GM23338 (cell line): Measurements from ENCODE around the gene NFATC1. TPM values are rescaled to one million over a fixed set of nuclear protein-coding genes. Genes with fewer than 3 reads are reported as not detected.

Experiments
- ATAC-seq: fragments of 200-7000 bp; cut with Tn5 transposase; 3 replicates; pipeline ENCODE4 v1.9.1; 2020
- DNase-seq: peaks from one replicate; pipeline ENCODE4 v3.0.0-alpha.2; 2015; ENCODE audit warnings: low spot score
- H2AFZ ChIP-seq: fragments of 200-600 bp; sonication (generic); 2 replicates; pipeline ENCODE4 v1.8.0; 2016; ENCODE audit warnings: antibody characterized with exemption, mild to moderate bottlenecking, moderate library complexity
- H3F3A ChIP-seq: fragments of 200-600 bp; sonication (generic); replicated peaks from 2 replicates; pipeline ENCODE4 v1.8.0; 2017; ENCODE audit warnings: antibody characterized with exemption, mixed run types, low read depth
- H3K27ac ChIP-seq: fragments of 200-600 bp; sonication (generic); 2 replicates; pipeline ENCODE4 v1.6.1; 2016; ENCODE audit warnings: low read depth
- H3K27me3 ChIP-seq: fragments of 200-600 bp; sonication (generic); 2 replicates; pipeline ENCODE4 v1.8.0; 2016; ENCODE audit warnings: mild to moderate bottlenecking, mixed run types, moderate library complexity; ENCODE audit not compliant: insufficient read depth
- H3K36me3 ChIP-seq: fragments of 200-600 bp; sonication (generic); 2 replicates; pipeline ENCODE4 v1.8.0; 2016; ENCODE audit warnings: mild to moderate bottlenecking; ENCODE audit not compliant: insufficient read depth
- H3K4me1 ChIP-seq: fragments of 200-600 bp; sonication (generic); 2 replicates; pipeline ENCODE4 v1.8.0; 2016; ENCODE audit warnings: mild to moderate bottlenecking, moderate library complexity; ENCODE audit not compliant: insufficient read depth
- H3K4me2 ChIP-seq: fragments of 200-600 bp; sonication (generic); 2 replicates; pipeline ENCODE4 v1.7.1; 2017; ENCODE audit warnings: mixed run types
- H3K4me3 ChIP-seq: fragments of 200-600 bp; sonication (generic); 2 replicates; pipeline ENCODE4 v1.6.1; 2016; ENCODE audit warnings: mixed run types
- H3K79me2 ChIP-seq: fragments of 200-600 bp; sonication (generic); replicated peaks from 2 replicates; pipeline ENCODE4 v1.8.0; 2017; ENCODE audit warnings: mild to moderate bottlenecking; ENCODE audit not compliant: insufficient read depth
- H3K9me2 ChIP-seq: fragments of 200-600 bp; sonication (generic); 2 replicates; pipeline ENCODE4 v1.8.0; 2017; ENCODE audit not compliant: insufficient read depth
- H4K20me1 ChIP-seq: fragments of 200-600 bp; sonication (generic); replicated peaks from 2 replicates; pipeline ENCODE4 v1.8.0; 2017; ENCODE audit warnings: mild to moderate bottlenecking; ENCODE audit not compliant: insufficient read depth
- H3K27ac Mint-ChIP-seq: 2 replicates; pipeline ENCODE4 v1.8.0; 2020; ENCODE audit warnings: inconsistent platforms, mild to moderate bottlenecking, moderate library complexity, mixed read lengths
- H3K27me3 Mint-ChIP-seq: 3 replicates; pipeline ENCODE4 v1.8.0; 2022; ENCODE audit warnings: low read depth, mild to moderate bottlenecking, moderate library complexity, mixed read lengths, inconsistent platforms; ENCODE audit not compliant: insufficient read depth, poor library complexity
- H3K36me3 Mint-ChIP-seq: 3 replicates; pipeline ENCODE4 v1.8.0; 2021; ENCODE audit warnings: low read depth, mild to moderate bottlenecking, inconsistent platforms, moderate library complexity, mixed read lengths
- H3K4me1 Mint-ChIP-seq: 3 replicates; pipeline ENCODE4 v1.8.0; 2020; ENCODE audit warnings: mild to moderate bottlenecking, inconsistent platforms, mixed read lengths
- H3K4me3 Mint-ChIP-seq: 3 replicates; pipeline ENCODE4 v1.8.0; 2021; ENCODE audit warnings: moderate library complexity, mild to moderate bottlenecking, inconsistent platforms, mixed read lengths
- H3K9me3 Mint-ChIP-seq: 3 replicates; pipeline ENCODE4 v1.8.0; 2020; ENCODE audit warnings: moderate library complexity, mild to moderate bottlenecking, inconsistent platforms, mixed read lengths
- CREB1 ChIP-seq: fragments of 250-450 bp; sonication (Bioruptor Pico); IDR thresholded peaks from 2 replicates; pipeline ENCODE4 v1.5.0; 2020; ENCODE audit warnings: low read depth, mild to moderate bottlenecking, moderate library complexity
- CTCF ChIP-seq, 2 experiments: fragments of 200-600 bp in 1 of 2; sonication (generic) in 1 of 2; conservative IDR thresholded peaks; 2 replicates each; pipeline versions ENCODE4 v1.5.1 to v1.6.1; 2016 to 2017; ENCODE audit warnings: antibody characterized with exemption in 2 of 2, low read depth in 2 of 2, mild to moderate bottlenecking in 2 of 2, moderate library complexity in 1 of 2
- ETS1 ChIP-seq: IDR thresholded peaks from 2 replicates; pipeline ENCODE4 v1.6.1; 2016; ENCODE audit warnings: antibody characterized with exemption
- EZH2 ChIP-seq: fragments of 200-600 bp; sonication (generic); IDR thresholded peaks from one replicate; pipeline ENCODE4 v1.8.0; 2017; ENCODE audit warnings: antibody characterized with exemption, mild to moderate bottlenecking, low read depth; ENCODE audit not compliant: unreplicated experiment
- JUNB ChIP-seq: IDR thresholded peaks from one replicate; pipeline ENCODE4 v1.6.1; 2016; ENCODE audit warnings: antibody characterized with exemption; ENCODE audit not compliant: unreplicated experiment
- NANOG ChIP-seq: IDR thresholded peaks from 2 replicates; pipeline ENCODE4 v1.6.1; 2016; ENCODE audit warnings: antibody characterized with exemption, borderline replicate concordance
- REST ChIP-seq: IDR thresholded peaks from one replicate; pipeline ENCODE4 v1.6.1; 2018; ENCODE audit warnings: antibody characterized with exemption; ENCODE audit not compliant: unreplicated experiment
- STAT1 ChIP-seq: IDR thresholded peaks from one replicate; pipeline ENCODE4 v1.6.1; 2016; ENCODE audit warnings: antibody characterized with exemption; ENCODE audit not compliant: unreplicated experiment
- ZNF114 ChIP-seq: fragments of 250-450 bp; sonication (Bioruptor Pico); IDR thresholded peaks from 2 replicates; pipeline ENCODE4 v1.5.0; 2020; ENCODE audit warnings: mild to moderate bottlenecking, moderate library complexity
- ZNF331 ChIP-seq: fragments of 250-450 bp; sonication (Bioruptor Pico); IDR thresholded peaks from 2 replicates; pipeline ENCODE4 v1.5.0; 2020; ENCODE audit warnings: low read depth, mild to moderate bottlenecking, moderate library complexity
- ZNF462 ChIP-seq: fragments of 250-450 bp; sonication (Bioruptor Pico); IDR thresholded peaks from 2 replicates; pipeline ENCODE4 v1.5.0; 2020; ENCODE audit warnings: mild to moderate bottlenecking, moderate library complexity
- polyA plus RNA-seq: library from polyadenylated mRNA; unstranded; fragments of >200 nt; fragmentation: Nextera tagmentation; extraction: Ambion mirVana; gene quantifications from 2 replicates; pipeline ENCODE4 v1.2.1, GENCODE V29; 2016
- total RNA-seq: library from RNA; depleted of rRNA; stranded (reverse); fragments of >200 nt; shearing (Covaris generic); gene quantifications from 2 replicates; pipeline ENCODE4 v1.2.3, GENCODE V29; 2014

Gene NFATC1
- total and polyA plus RNA-seq, 2 experiments from 2014 or later = 3.9 to 6.4 TPM

- no peaks in the 10 kb centered on the region for H3F3A ChIP-seq
- Mint-ChIP-seq H3K4me3 (no peak overlapping the region), H3K4me1 (peaks cover 4% of the 10 kb centered on the region; the same call in 1 of the 3 replicates), H3K9me3 (no peaks in the 10 kb centered on the region), H3K27me3 (peaks cover 4% of the 10 kb centered on the region), H3K27ac (no peak overlapping the region), H3K36me3 (no peaks in the 10 kb centered on the region)
- DNase-seq (no peak), ATAC-seq (no peak)
- H3K36me3 ChIP-seq = no peaks in the 10 kb centered on the region
- TF ChIP-seq CTCF (conservative IDR thresholded peaks at IDR 0.05; ENCODE audit: low read depth in 2 of 2) = no peak
- no peak for TF ChIP-seq STAT1
- no peak for TF ChIP-seq ETS1
- TF ChIP-seq ZNF462 (CRISPR knock-in tag) = no peak
- TF ChIP-seq ZNF331 (CRISPR knock-in tag) = no peak
- no peak for TF ChIP-seq NANOG
- no peak for TF ChIP-seq JUNB
- TF ChIP-seq REST = no peak
- no peak for TF ChIP-seq EZH2
- no peak for TF ChIP-seq ZNF114 (CRISPR knock-in tag)
- no peak for TF ChIP-seq CREB1 (CRISPR knock-in tag)
- H3K4me2 ChIP-seq = no peak overlapping the region
- H2AFZ ChIP-seq = no peak overlapping the region
- no peak overlapping the region for H3K27ac ChIP-seq
- no peaks in the 10 kb centered on the region for H3K9me2 ChIP-seq
- H3K4me3 ChIP-seq = no peak overlapping the region
- H3K4me1 ChIP-seq = no peaks in the 10 kb centered on the region
- no peaks in the 10 kb centered on the region for H4K20me1 ChIP-seq
- no peaks in the 10 kb centered on the region for H3K27me3 ChIP-seq
- H3K79me2 ChIP-seq = no peaks in the 10 kb centered on the region
Observed at GRCh38 chr18:79487183-79487800, 91.6 kb downstream of the NFATC1 start.
